Esophagus muscularis mucosa (tissue), 4 donors: ENCODE results near the gene BTBD8. TPM values are rescaled to one million over a fixed set of nuclear protein-coding genes. Genes with fewer than 3 reads are reported as not detected.

Source experiments
- DNase-seq: peaks from one replicate; pipeline ENCODE4 v3.0.0-alpha.2; 2017; ENCODE audit errors: extremely low spot score
- H3K27ac ChIP-seq, 4 donors: fragments of 200-600 bp; sonication (generic); replicated peaks in 1 of 4; 1 replicate in 3 of 4; 2 replicates in 1 of 4; pipeline ENCODE4 v1.5.1; 2016 to 2019; ENCODE audit warnings: mild to moderate bottlenecking in 1 of 4
- H3K27me3 ChIP-seq, 4 donors: fragments of 200-600 bp; sonication (generic); one replicate each; pipeline versions ENCODE4 v1.5.1 to v1.6.0; 2016 to 2019
- H3K36me3 ChIP-seq, 4 donors: fragments of 200-600 bp; sonication (generic); one replicate each; pipeline ENCODE4 v1.5.1; 2016 to 2019
- H3K4me1 ChIP-seq, 4 donors: fragments of 200-600 bp; sonication (generic); one replicate each; pipeline ENCODE4 v1.5.1; 2016 to 2019
- H3K4me3 ChIP-seq, 4 donors: fragments of 200-600 bp; sonication (generic); 1 replicate in 2 of 4; 2 replicates in 2 of 4; pipeline ENCODE4 v1.5.1; 2016 to 2019; ENCODE audit warnings: mild to moderate bottlenecking in 4 of 4, moderate library complexity in 1 of 4
- H3K9me3 ChIP-seq, 4 donors: fragments of 200-600 bp; sonication (generic); 1 replicate in 3 of 4; 2 replicates in 1 of 4; pipeline ENCODE4 v1.5.1; 2016 to 2019
- CTCF ChIP-seq, 3 experiments: fragments of 200-600 bp in 2 of 3; fragments of 450-650 bp in 1 of 3; sonication (generic) in 2 of 3; IDR thresholded peaks; one replicate each; pipeline ENCODE4 v1.5.1; 2017 to 2019; ENCODE audit warnings: antibody characterized with exemption in 3 of 3, mild to moderate bottlenecking in 2 of 3, moderate library complexity in 1 of 3
- EP300 ChIP-seq: sonication (generic); formaldehyde crosslinking; IDR thresholded peaks from one replicate; pipeline ENCODE4 v1.6.1; 2017; ENCODE audit warnings: antibody characterized with exemption
- POLR2A ChIP-seq: fragments of 450-650 bp; IDR thresholded peaks from one replicate; pipeline ENCODE4 v1.6.1; 2017; ENCODE audit warnings: antibody characterized with exemption, moderate library complexity, mild to moderate bottlenecking, low read depth
- POLR2AphosphoS5 ChIP-seq, 2 donors: sonication (generic); formaldehyde crosslinking; IDR thresholded peaks; one replicate each; pipeline ENCODE4 v1.6.1; 2017; ENCODE audit warnings: antibody characterized with exemption in 2 of 2
- WGBS: methylation state at CpG from one replicate; pipeline ENCODE4 v1.1.5; 2018; 5-methylcytosine and 5-hydroxymethylcytosine counted together
- intact Hi-C: fragments of 100-400 bp; cut with DNase I; formaldehyde crosslinking; loops from one replicate; pipeline ENCODE4 v1.15.1; 2023
- total RNA-seq, 4 donors: library from RNA; depleted of rRNA; stranded (reverse); fragments of >200 nt; gene quantifications; one replicate each; pipeline versions ENCODE4 v1.1.0 to v1.2.1, GENCODE V29; 2016

Gene BTBD8
- total RNA-seq, 4 donors from 2014 or later, result 4.3 to 7.8 (median 5.9) TPM

GRCh38 chr1:92096317-92096716 lies 16.2 kb downstream of the BTBD8 start:
- no peak overlapping the region for H3K4me3 ChIP-seq
- TF ChIP-seq POLR2A (no peak), CTCF (IDR thresholded peaks at IDR 0.05) (no peak), EP300 (no peak), POLR2AphosphoS5 (IDR thresholded peaks at IDR 0.05) (no peak)
- peaks cover 0 to 13% (median 5%) of the 10 kb centered on the region in 4 donors for H3K36me3 ChIP-seq
- intact Hi-C loops, result no loop called here
- no peak for DNase-seq
- no peaks in the 10 kb centered on the region for H3K27me3 ChIP-seq
- H3K9me3 ChIP-seq, result no peaks in the 10 kb centered on the region
- H3K27ac ChIP-seq, result no peak overlapping the region
- H3K4me1 ChIP-seq, result no peaks in the 10 kb centered on the region

- peaks cover 0 to 55% (median 14%) of the 10 kb centered on the region in 4 donors for H3K36me3 ChIP-seq
- no peaks in the 10 kb centered on the region for H3K27me3 ChIP-seq
- intact Hi-C loops, result no loop called here
- no peaks in the 10 kb centered on the region for H3K4me1 ChIP-seq
- DNase-seq, result no peak
- no peak overlapping the region for H3K4me3 ChIP-seq
- TF ChIP-seq CTCF (IDR thresholded peaks at IDR 0.05) (no peak), POLR2AphosphoS5 (IDR thresholded peaks at IDR 0.05) (no peak), EP300 (no peak), POLR2A (no peak)
- H3K9me3 ChIP-seq, result no peaks in the 10 kb centered on the region
- WGBS, result 82% methylated on average over 3 of the region's 3 CpGs
- H3K27ac ChIP-seq, result no peak overlapping the region
These were observed 25.5 kb downstream of the BTBD8 start for GRCh38 chr1:92105546-92106081.

GRCh38 chr1:92108631-92109030 lies 28.5 kb downstream of the BTBD8 start:
- no peak for DNase-seq
- Histone ChIP-seq H3K9me3 (no peaks in the 10 kb centered on the region), H3K4me3 (no peak overlapping the region), H3K27ac (no peak overlapping the region), H3K36me3 (peaks cover 0 to 39% (median 5%) of the 10 kb centered on the region in 4 donors), H3K4me1 (no peaks in the 10 kb centered on the region), H3K27me3 (no peaks in the 10 kb centered on the region)
- 100% methylated on average over 2 of the region's 2 CpGs for WGBS
- no peak for TF ChIP-seq POLR2AphosphoS5 (IDR thresholded peaks at IDR 0.05)
- TF ChIP-seq POLR2A, result no peak
- no peak for TF ChIP-seq EP300
- TF ChIP-seq CTCF (IDR thresholded peaks at IDR 0.05), result no peak
- intact Hi-C loops, result no loop called here

GRCh38 chr1:92117526-92117925 lies 37.4 kb downstream of the BTBD8 start:
- Histone ChIP-seq H3K4me3 (no peak overlapping the region), H3K27ac (no peak overlapping the region), H3K36me3 (peaks cover 0 to 5% (median 0%) of the 10 kb centered on the region in 4 donors), H3K4me1 (no peaks in the 10 kb centered on the region), H3K9me3 (no peaks in the 10 kb centered on the region), H3K27me3 (no peaks in the 10 kb centered on the region)
- 65% methylated on average over 2 of the region's 2 CpGs for WGBS
- TF ChIP-seq CTCF (IDR thresholded peaks at IDR 0.05), result no peak
- no peak for TF ChIP-seq POLR2A
- no peak for TF ChIP-seq EP300
- TF ChIP-seq POLR2AphosphoS5 (IDR thresholded peaks at IDR 0.05), result no peak
- no peak for DNase-seq
- intact Hi-C loops, result no loop called here

- TF ChIP-seq POLR2A (no peak), EP300 (no peak), CTCF (IDR thresholded peaks at IDR 0.05) (no peak), POLR2AphosphoS5 (IDR thresholded peaks at IDR 0.05) (no peak)
- Histone ChIP-seq H3K27ac (no peak overlapping the region), H3K36me3 (peaks cover 0 to 5% (median 0%) of the 10 kb centered on the region in 4 donors), H3K9me3 (no peaks in the 10 kb centered on the region), H3K4me1 (no peaks in the 10 kb centered on the region), H3K27me3 (no peaks in the 10 kb centered on the region), H3K4me3 (no peak overlapping the region)
- DNase-seq, result no peak
- 81% methylated on average over 3 of the region's 3 CpGs for WGBS
- intact Hi-C loops, result no loop called here
These were observed 38.7 kb downstream of the BTBD8 start for GRCh38 chr1:92118826-92119225.
